ENCODE measurements around the gene SORCS2. TPM values are rescaled to one million over a fixed set of nuclear protein-coding genes. Genes with fewer than 3 reads are reported as not detected.

The SORCS2 gene
- total and polyA plus RNA-seq, 12 donors = 0.25 to 5.4 (median 2.2) TPM

- ATAC-seq (no peak), DNase-seq (no peak)
- no peaks in the 10 kb centered on the region for H3K4me1 ChIP-seq
- TF ChIP-seq CTCF (IDR thresholded peaks at IDR 0.05) = no peak
- H3K4me3 ChIP-seq = no peak overlapping the region
- H3K27me3 ChIP-seq = peaks cover 0 to 15% (median 12%) of the 10 kb centered on the region in 7 donors
- intact Hi-C loops (cut with DNase I) = loop anchor here in 1 of 10 donors (10.0 kb wide), 1 partner anchor 78 kb away; no protein-coding TSS in a partner anchor
- H3K9me3 ChIP-seq = peaks cover 0 to 20% (median 6%) of the 10 kb centered on the region in 11 donors
- no peak overlapping the region for H3K27ac ChIP-seq
- H3K36me3 ChIP-seq = no peaks in the 10 kb centered on the region
- 83 to 91% methylated on average over 3 of the region's 3 CpGs for WGBS, 2 donors
These were observed 9.7 kb upstream of the SORCS2 start for GRCh38 chr4:7182616-7183015.

- Histone ChIP-seq H3K4me3 (no peak overlapping the region), H3K9me3 (peaks cover 0 to 20% (median 6%) of the 10 kb centered on the region in 11 donors), H3K4me1 (no peaks in the 10 kb centered on the region), H3K27me3 (peaks cover 0 to 20% (median 17%) of the 10 kb centered on the region in 7 donors), H3K36me3 (no peaks in the 10 kb centered on the region), H3K27ac (no peak overlapping the region)
- no peak for TF ChIP-seq CTCF (IDR thresholded peaks at IDR 0.05)
- no peak for DNase-seq
- intact Hi-C loops (cut with DNase I) = loop anchor here in 1 of 10 donors (10.0 kb wide), 1 partner anchor 78 kb away; no protein-coding TSS in a partner anchor
- WGBS, 2 donors = 59 to 83% methylated on average over 4 of the region's 4 CpGs
- no peak for ATAC-seq
These were observed 9.2 kb upstream of the SORCS2 start for GRCh38 chr4:7183161-7183560.

GRCh38 chr4:7183780-7184460 lies 8.4 kb upstream of the SORCS2 start:
- peaks cover 0 to 15% (median 6%) of the 10 kb centered on the region in 11 donors for H3K9me3 ChIP-seq
- 88 to 93% methylated on average over 7 of the region's 7 CpGs for WGBS, 2 donors
- intact Hi-C loops (cut with DNase I) = loop anchor here in 1 of 10 donors (10.0 kb wide), 1 partner anchor 79 kb away; no protein-coding TSS in a partner anchor
- H3K27ac ChIP-seq = no peak overlapping the region
- no peak overlapping the region for H3K4me3 ChIP-seq
- no peaks in the 10 kb centered on the region for H3K4me1 ChIP-seq
- TF ChIP-seq CTCF (IDR thresholded peaks at IDR 0.05) = no peak
- H3K36me3 ChIP-seq = no peaks in the 10 kb centered on the region
- ATAC-seq (no peak), DNase-seq (no peak)
- H3K27me3 ChIP-seq = peaks cover 0 to 28% (median 25%) of the 10 kb centered on the region in 7 donors

- H3K36me3 ChIP-seq = no peaks in the 10 kb centered on the region
- TF ChIP-seq CTCF (IDR thresholded peaks at IDR 0.05) = no peak
- ATAC-seq = no peak
- no peak overlapping the region for H3K4me3 ChIP-seq
- no peak overlapping the region for H3K27ac ChIP-seq
- 84 to 85% methylated on average over 10 of the region's 10 CpGs for WGBS, 2 donors
- no peak for DNase-seq
- no peaks in the 10 kb centered on the region for H3K4me1 ChIP-seq
- H3K9me3 ChIP-seq = peaks cover 0 to 3% (median 0%) of the 10 kb centered on the region in 11 donors
- intact Hi-C loops (cut with DNase I) = loop anchor here in 1 of 10 donors (10.0 kb wide), 1 partner anchor 81 kb away; no protein-coding TSS in a partner anchor
- H3K27me3 ChIP-seq = peaks cover 0 to 43% (median 40%) of the 10 kb centered on the region in 7 donors
These were observed 6.8 kb upstream of the SORCS2 start for GRCh38 chr4:7185487-7186030.
